ENCODE measurements around the gene USP10.

USP10 gene

GRCh38 chr16:84810518-84811273, 110.9 kb downstream of the USP10 start:
- peak in 1 of 5 donors; percentile 55 for DNase-seq

- no peak for DNase-seq
Measured at GRCh38 chr16:84811529-84811928, 111.7 kb downstream of the USP10 start.

GRCh38 chr16:84813141-84813934, 113.5 kb downstream of the USP10 start:
- DNase-seq: no peak

DNA sequence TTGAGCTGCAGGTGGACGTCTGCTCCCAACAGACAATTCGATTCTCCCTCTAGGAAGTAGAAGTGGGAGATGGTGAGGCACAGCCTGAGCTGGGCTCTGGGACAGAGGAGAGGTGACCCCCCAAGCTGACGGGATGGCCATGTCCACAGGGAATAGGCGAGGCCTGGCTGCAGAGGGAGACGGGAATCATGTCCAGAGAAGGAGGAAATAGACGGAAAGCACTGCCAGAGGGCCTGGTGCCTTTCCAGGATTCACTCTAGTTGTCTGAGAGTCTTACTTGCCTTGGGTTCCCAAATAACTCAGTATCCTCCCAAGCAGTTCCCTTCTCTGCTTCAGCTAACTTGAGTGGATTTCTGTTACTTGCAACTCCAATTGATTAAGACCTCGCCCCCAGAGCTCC, 115.7 kb downstream of the USP10 start:
- no peak for DNase-seq

GRCh38 chr16:84816023-84816422, 116.2 kb downstream of the USP10 start:
- no peak for DNase-seq

- no peak for DNase-seq
Measured at GRCh38 chr16:84816485-84816884, 116.7 kb downstream of the USP10 start.

GRCh38 chr16:84817206-84817605, 117.4 kb downstream of the USP10 start:
- DNase-seq: no peak

DNA sequence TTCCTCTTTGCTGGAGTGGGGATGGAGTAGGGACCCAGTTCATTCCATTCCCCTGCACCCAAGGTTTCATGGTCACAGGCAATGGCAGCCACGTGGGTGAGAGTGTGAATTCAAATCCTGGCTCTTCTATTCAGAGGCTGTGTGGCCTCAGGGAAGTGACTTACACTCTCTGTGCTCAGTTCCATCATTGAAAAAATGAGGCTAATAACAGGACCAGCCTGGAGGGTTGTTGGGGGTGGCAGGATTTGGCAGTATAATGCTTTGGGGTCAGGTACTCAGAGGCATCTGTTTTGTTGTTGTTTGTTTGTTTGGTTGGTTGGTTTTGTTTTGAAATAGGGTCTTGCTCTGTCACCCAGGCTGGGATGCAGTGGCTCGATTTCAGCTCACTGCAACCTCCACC, 117.8 kb downstream of the USP10 start:
- no peak for DNase-seq

DNA sequence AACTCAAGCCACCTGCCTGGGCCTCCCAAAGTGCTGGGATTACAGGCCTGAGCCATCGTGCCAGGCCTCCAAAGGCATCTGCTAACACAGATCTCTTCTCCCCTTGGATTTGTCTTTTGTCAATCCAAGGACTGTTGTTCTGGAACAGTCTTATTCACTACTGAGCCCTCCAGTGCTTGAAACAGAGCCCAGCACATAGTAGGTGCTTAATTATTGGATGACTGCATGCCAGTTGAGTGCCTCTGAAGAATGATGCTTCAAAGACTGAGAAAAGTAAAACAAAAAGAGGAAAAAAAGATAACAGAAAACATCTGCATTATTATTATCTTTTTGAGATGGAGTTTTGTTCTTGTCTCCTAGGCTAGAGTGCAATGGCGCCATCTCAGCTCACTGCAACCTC, 118.3 kb downstream of the USP10 start:
- no peak for DNase-seq

- no peak for DNase-seq
Measured at GRCh38 chr16:84818989-84819643, 119.3 kb downstream of the USP10 start.

GRCh38 chr16:84819644-84820304, 120.0 kb downstream of the USP10 start, which contains the start of gene CRISPLD2:
Gene CRISPLD2, plus strand, starts transcription at chr16:84819985. Its CDS starts 18,511 bp downstream, at chr16:84838496.
- peak; percentile 67 to 87 (median 81) for DNase-seq

GRCh38 chr16:84820305-84820684, 120.5 kb downstream of the USP10 start:
- DNase-seq: no peak

- DNase-seq: no peak
Measured at GRCh38 chr16:84820771-84821170, 121.0 kb downstream of the USP10 start.

DNA sequence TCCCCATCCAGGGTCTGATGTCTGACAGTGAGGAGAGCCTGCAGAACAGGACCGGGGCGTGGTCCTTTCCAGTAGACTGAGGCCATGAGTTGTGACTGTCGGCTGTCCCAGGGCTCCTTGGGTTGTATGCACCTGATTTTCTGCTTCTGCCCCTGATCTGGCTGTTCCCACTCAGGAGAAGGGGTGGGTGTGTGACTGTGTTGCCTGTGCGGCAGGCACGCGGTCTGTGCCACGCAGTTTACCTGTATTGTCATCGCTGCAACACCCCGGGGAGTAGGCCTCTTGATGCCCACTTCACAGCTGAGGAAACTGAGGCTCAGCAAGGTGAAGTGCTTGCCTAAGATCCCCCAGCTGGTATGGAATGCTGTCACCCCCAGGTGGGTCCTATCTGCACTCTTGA, 121.4 kb downstream of the USP10 start:
- DNase-seq: no peak

- DNase-seq: no peak
Measured at GRCh38 chr16:84821728-84822689, 122.2 kb downstream of the USP10 start.

DNA sequence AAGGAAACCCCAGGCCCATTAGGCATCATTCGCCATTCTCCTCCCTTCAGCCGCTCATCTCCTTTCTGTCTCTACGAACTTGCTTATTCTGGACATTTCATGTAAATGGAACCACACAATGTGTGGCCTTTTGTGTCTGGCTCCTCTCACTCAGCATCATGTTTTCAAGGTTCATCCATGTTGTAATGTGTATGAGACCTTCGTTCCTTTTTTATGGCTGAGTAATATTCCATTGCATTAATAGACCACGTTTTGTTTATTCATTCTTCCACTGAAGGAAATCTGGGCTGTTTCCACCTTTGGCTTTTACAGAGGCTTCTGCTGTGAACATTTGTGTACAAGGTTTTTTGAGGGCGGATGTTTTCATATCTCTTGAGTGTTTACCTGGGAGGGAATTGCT, 123.2 kb downstream of the USP10 start:
- DNase-seq: no peak

GRCh38 chr16:84823484-84823883, 123.7 kb downstream of the USP10 start:
- DNase-seq: no peak

DNA sequence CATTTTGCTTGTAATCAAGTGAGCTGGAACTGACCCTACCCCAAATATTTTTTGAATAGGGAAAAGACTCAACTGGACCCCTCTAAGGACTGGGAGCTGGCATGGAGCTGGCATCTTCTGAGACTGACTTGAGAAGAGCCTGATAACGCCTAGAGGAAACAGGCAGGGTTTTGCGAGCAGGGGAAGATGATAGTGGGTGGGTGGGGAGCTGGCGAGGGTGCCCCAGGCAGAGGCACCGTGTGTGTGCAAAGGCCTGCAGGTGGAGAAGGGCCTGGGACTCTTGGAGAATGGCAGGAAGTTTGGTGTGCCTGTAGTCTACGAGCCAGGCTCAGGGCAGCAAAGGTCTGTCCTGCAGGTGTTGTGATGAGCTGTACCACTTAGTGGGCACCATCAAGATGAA, 124.1 kb downstream of the USP10 start:
- no peak for DNase-seq

DNA sequence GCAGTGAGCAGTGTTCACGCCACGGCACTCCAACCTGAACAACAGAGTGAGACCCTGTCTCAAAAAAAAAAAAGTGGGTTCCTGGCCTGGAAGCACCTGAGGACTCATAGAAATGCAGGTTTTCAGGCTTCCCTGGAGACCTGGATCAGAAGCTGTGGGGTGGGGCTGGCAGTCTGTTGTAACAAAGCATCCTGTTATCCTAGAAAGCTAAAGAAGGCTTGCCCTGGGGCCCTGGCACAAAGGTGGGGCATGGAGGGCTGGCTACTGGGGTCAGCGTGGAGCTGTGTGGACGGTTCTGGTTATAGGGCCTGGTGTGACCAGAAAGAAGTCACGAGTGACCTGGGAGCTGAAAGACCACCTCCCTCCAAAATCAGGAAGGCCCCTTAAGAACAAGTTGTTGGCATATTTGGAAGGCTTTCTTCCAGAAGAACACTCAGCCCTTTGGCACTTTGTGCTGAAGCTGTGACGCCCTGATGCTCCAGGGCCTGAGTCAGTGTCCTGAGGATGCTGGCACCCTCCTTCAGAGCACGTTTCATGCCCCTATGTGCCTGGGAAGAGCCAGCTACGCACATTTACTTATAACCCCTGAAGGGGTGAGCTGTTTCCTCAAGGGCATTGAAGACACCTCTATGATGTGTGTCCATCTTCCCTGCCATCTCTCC, 126.2 kb downstream of the USP10 start:
- no peak for DNase-seq

DNA sequence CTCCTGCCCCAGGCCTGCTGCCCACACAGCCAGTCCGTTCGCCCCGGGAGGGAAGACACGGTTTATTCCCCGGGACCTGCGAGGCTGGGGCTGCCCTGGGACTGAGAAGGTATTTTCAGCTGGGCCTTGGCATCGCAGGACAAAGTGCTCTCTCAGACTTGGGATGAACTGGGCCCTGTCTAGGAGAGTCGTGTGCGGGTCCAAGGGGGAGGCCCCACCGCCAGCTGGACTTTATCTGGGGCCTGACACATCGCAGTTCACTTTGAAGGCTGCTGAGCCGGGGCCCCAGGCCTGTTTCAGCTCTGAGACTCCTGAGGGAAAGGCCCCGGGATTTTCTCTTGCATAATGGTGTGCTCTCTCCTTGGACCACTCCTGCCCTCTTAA, 126.8 kb downstream of the USP10 start:
- no peak for DNase-seq

GRCh38 chr16:84827131-84827574, 127.4 kb downstream of the USP10 start:
- no peak for DNase-seq

All from T-helper 1 cell (primary cell).